Retinal pigment epithelial cell (primary cell): ENCODE data around the gene MMP24OS.

Source experiments
- DNase-seq: peaks from one replicate; pipeline ENCODE4 v3.0.0-alpha.2; 2010; ENCODE audit warnings: low read depth
- H3K4me3 ChIP-seq: 2 replicates; pipeline ENCODE4 v1.5.1; 2011; ENCODE audit warnings: mild to moderate bottlenecking, low read length, control low read depth, moderate library complexity
- CTCF ChIP-seq: conservative IDR thresholded peaks from 2 replicates; pipeline ENCODE4 v1.5.1; 2011; ENCODE audit warnings: low read depth, low read length, control low read depth, inconsistent platforms

MMP24OS gene

GRCh38 chr20:35312318-35312717, 34.4 kb upstream of the MMP24OS start:
- TF ChIP-seq CTCF = no peak
- DNase-seq = peak; percentile 58
- no peak overlapping the region for H3K4me3 ChIP-seq

DNA sequence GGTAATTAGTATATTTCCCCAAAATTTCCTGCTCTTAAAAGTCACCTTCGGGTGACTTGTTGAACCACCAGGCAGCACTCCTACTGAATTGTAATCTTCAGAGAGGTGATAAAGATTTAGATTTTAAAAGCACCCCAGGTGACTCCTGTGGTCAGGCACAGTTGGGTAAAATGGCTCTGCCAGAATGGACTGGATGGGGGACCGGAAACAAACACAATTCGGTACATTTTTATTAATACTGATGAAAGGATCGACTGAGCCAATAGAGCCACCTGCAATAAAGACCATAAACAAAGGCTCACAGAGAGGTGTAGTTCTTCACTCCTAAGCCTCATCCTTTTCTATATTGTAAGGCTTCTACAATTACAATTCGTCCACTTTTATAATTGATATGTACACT, 33.9 kb upstream of the MMP24OS start:
- DNase-seq = no peak
- TF ChIP-seq CTCF = no peak
- no peak overlapping the region for H3K4me3 ChIP-seq

DNA sequence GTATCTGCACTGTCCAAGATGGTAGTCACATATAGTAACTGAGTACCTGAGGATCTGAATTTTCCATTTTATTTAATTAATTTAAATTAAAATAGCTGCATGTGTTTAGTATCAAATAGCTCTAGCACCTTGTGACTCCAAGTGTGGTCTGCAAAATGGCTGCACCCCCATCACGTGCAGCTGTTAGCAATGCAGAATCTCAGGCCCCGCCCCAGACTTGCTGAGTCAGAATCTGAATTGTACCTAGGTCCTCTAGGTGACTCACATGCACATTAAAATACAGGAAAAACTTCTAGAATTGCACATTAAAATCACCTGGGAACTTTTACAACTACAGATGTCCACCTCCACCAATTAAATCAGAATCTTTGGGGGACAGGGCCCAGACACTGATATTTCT, 33.5 kb upstream of the MMP24OS start:
- peak; percentile 48 for DNase-seq
- no peak overlapping the region for H3K4me3 ChIP-seq

DNA sequence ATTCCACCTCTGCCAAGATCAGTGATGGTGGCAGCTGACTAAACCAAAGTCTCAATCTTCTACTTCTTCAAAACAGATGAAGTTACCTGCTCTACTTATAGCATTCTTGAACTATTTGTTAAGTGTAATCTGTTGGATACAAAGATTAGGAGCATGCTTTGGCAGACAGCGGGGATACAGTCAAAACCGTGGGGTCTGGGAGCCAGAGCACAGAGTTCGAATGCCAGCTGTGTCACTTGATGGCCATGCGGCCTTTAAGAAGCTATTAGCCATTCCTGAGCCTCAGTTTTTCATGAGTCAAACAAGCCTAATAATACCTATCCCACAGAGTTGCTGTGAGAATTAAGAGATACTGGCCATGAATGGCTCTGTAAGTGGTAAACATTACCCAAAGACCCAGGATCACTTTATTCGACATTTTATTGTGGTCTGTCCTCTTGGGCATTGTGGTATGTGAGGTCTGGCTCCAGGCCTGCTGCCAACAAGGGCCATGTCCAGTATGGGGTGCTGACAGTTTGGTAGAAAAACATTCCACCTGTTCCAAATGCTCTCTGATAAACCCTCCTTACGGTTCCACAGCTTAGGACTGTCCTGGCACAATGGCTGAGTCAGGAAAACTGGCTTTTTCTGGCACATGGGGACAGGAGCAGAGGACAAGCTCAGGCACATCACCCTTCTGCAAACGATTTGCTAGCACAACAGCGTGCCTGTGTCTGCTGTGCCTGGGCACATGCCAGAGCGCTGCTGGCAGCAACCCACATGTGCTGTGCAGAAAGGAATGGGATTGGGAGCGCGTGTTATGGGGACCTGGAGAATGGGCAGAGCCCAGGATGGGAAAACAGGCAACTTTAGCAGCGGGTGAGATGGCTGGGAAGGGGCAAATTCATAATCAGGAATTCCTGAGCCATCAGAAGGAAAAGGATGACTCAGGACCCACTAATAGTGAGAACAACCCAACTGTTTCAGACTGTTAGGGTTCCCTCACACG, 30.0 kb upstream of the MMP24OS start:
- TF ChIP-seq CTCF = no peak
- H3K4me3 ChIP-seq = no peak overlapping the region
- peak; percentile 59 for DNase-seq

More for the DNA sequence above, 33.5 kb upstream of the MMP24OS start:
- no peak for TF ChIP-seq CTCF

- peak; percentile 89 for TF ChIP-seq CTCF
- DNase-seq = peak; percentile 46
- no peak overlapping the region for H3K4me3 ChIP-seq
Measured at GRCh38 chr20:35306931-35307517, 29.1 kb upstream of the MMP24OS start.

GRCh38 chr20:35305682-35306556, 28.0 kb upstream of the MMP24OS start:
- no peak overlapping the region for H3K4me3 ChIP-seq
- peak; percentile 97 for DNase-seq
- TF ChIP-seq CTCF = no peak
